OCI-LY7 (cell line): ENCODE results near the gene CAPZA2. TPM values are rescaled to one million over a fixed set of nuclear protein-coding genes. Genes with fewer than 3 reads are reported as not detected.
A peak's percentile ranks its signal among the peaks of the same experiment; 100 is the strongest.

Experiments
- BruUV-seq: library from RNA; stranded (reverse); fragments of 400-500 nt; replicated peaks from 2 replicates; lab custom pipeline; 2021; lab: Mats Ljungman, UMichigan
- CTCF ChIA-PET: fragments of 300-600 bp; sonication (Branson Sonifier 250); formaldehyde crosslinking; loops from one replicate; lab custom pipeline; 2022; ENCODE audit warnings: antibody characterized with exemption; ENCODE audit not compliant: unreplicated experiment; lab: Charles Lee
- POLR2A ChIA-PET: fragments of 300-600 bp; sonication (Branson Sonifier 250); formaldehyde crosslinking; loops from one replicate; lab custom pipeline; 2022; ENCODE audit warnings: antibody characterized with exemption; lab: Charles Lee
- DNase-seq: peaks from one replicate; pipeline ENCODE4 v3.0.0-alpha.2; 2015; ENCODE audit warnings: low spot score
- H2AFZ ChIP-seq: fragments of 200-600 bp; sonication (generic), shearing (Covaris generic); 2 replicates; pipeline ENCODE4 v1.6.1; 2014; ENCODE audit warnings: mild to moderate bottlenecking, antibody characterized with exemption, low read length, moderate library complexity
- H3K27ac ChIP-seq: fragments of 200-600 bp; sonication (generic); 2 replicates; pipeline ENCODE4 v1.5.1; 2014; ENCODE audit warnings: mixed run types, low read depth, mild to moderate bottlenecking, moderate library complexity, low read length, inconsistent platforms; ENCODE audit not compliant: poor library complexity, severe bottlenecking
- H3K36me3 ChIP-seq: fragments of 200-600 bp; sonication (generic); 2 replicates; pipeline ENCODE4 v1.6.1; 2014; ENCODE audit warnings: mild to moderate bottlenecking, antibody characterized with exemption, low read length, moderate library complexity, mixed read lengths; ENCODE audit not compliant: insufficient read depth
- H3K4me1 ChIP-seq: fragments of 200-600 bp; sonication (generic); 2 replicates; pipeline ENCODE4 v1.5.1; 2014; ENCODE audit warnings: mild to moderate bottlenecking, low read length; ENCODE audit not compliant: insufficient read depth, poor library complexity, severe bottlenecking
- H3K4me2 ChIP-seq: fragments of 200-600 bp; sonication (generic); 2 replicates; pipeline ENCODE4 v1.6.1; 2014; ENCODE audit warnings: mild to moderate bottlenecking, low read length
- H3K4me3 ChIP-seq: fragments of 200-600 bp; sonication (generic); 2 replicates; pipeline ENCODE4 v1.5.1; 2014; ENCODE audit warnings: mild to moderate bottlenecking, low read depth, low read length; ENCODE audit not compliant: poor library complexity, severe bottlenecking
- H3K79me2 ChIP-seq: fragments of 200-600 bp; sonication (generic); 2 replicates; pipeline ENCODE4 v1.6.1; 2016; ENCODE audit warnings: low read depth, mild to moderate bottlenecking, low read length, moderate library complexity, mixed read lengths; ENCODE audit not compliant: insufficient read depth
- H3K9me2 ChIP-seq: fragments of 200-600 bp; sonication (generic); 2 replicates; pipeline ENCODE4 v1.6.1; 2016; ENCODE audit warnings: mild to moderate bottlenecking, low read length, mixed read lengths; ENCODE audit not compliant: insufficient read depth
- H3K9me3 ChIP-seq: fragments of 200-600 bp; sonication (generic); 2 replicates; pipeline ENCODE4 v1.6.1; 2014; ENCODE audit warnings: mild to moderate bottlenecking, mixed run types, low read length, mixed read lengths
- H4K20me1 ChIP-seq: fragments of 200-600 bp; sonication (generic); 2 replicates; pipeline ENCODE4 v1.6.1; 2014; ENCODE audit warnings: mild to moderate bottlenecking, antibody characterized with exemption, low read length, moderate library complexity, mixed read lengths; ENCODE audit not compliant: insufficient read depth
- EZH2phosphoT487 ChIP-seq: fragments of 200-600 bp; sonication (generic); IDR thresholded peaks from 2 replicates; pipeline ENCODE4 v1.6.1; 2018; ENCODE audit warnings: low read depth, borderline replicate concordance, mild to moderate bottlenecking, mixed run types, antibody characterized with exemption, low read length, moderate library complexity, mixed read lengths
- intact Hi-C: fragments of 100-400 bp; cut with micrococcal nuclease; formaldehyde crosslinking; loops from one replicate; pipeline ENCODE4 v1.10.0; 2022; ENCODE audit not compliant: unreplicated experiment
- total RNA-seq, 2 experiments: library from RNA; depleted of rRNA in 1 of 2; stranded (reverse); fragments of >200 nt in 1 of 2; shearing (Covaris generic) in 1 of 2; gene quantifications; 2 replicates each; pipeline ENCODE4 v1.2.3, GENCODE V29; 2014 to 2022
- TF ChIP-seq, protein P1 (sequence below): fragments of 200-600 bp; sonication (generic); conservative IDR thresholded peaks from 2 replicates; pipeline ENCODE4 v1.5.1; 2014; ENCODE audit warnings: mild to moderate bottlenecking, antibody characterized with exemption, low read length, moderate library complexity, mixed read lengths

The CAPZA2 gene
- total RNA-seq, 2 experiments from 2014 or later: 53.3 to 103 TPM

DNA sequence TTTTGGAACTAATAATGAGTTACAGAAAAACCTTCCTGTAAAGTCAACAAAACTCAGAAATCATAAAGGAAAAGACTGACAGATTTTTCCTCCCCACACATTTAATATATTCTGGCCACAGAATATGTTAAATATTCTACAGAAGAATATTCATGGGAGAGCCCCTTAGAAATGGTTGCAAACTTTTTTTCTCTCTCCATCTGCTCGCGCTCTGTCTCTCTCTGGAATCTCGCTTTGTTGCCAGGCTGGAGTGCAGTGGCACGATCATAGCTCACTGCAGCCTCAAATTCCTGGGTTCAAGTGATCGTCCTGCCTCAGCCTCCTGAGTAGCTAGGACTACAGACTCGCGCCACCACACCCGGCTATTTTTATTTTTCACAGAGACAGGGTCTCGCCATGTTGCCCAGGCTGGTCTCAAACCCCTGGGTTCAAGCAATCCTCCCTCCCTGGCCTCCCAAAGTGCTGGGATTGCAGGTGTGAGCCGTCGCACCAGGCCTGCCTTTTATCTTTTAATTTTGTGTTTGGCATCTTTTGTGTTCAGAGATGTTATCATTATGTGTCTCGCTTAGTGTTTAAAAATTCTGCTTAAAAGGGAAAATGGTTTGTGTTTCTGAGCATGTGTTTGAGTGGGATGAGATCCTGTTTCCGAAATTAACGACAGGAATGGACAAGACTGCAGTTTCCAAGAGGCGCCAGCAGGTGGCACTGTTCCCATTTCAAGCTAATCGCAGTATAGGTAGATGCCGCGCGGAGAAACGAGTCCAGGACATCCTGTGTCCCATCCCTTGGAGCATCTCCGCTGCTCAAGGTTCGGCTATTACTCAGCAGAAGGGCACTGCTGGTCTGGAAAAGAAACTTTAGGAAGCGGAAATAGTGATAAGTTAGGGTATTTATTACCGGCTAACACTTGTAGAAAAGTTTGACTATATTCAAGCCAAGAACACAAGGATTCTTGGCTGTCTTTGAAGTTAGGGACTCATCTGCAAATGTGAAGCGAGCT is 67.8 kb downstream of the CAPZA2 start:
- CTCF ChIA-PET: interaction anchor here (1.2 kb wide), 1 partner anchor 10 kb away, joined by 3 read pairs; no protein-coding TSS in a partner anchor
- H3K4me1 ChIP-seq: no peaks in the 10 kb centered on the region
- no peaks in the 10 kb centered on the region for H3K9me3 ChIP-seq
- H3K27ac ChIP-seq: no peak overlapping the region
- DNase-seq: peak; percentile 75
- H3K9me2 ChIP-seq: no peaks in the 10 kb centered on the region
- H2AFZ ChIP-seq: no peak overlapping the region
- TF ChIP-seq EZH2phosphoT487: no peak
- TF ChIP-seq, protein P1, sequence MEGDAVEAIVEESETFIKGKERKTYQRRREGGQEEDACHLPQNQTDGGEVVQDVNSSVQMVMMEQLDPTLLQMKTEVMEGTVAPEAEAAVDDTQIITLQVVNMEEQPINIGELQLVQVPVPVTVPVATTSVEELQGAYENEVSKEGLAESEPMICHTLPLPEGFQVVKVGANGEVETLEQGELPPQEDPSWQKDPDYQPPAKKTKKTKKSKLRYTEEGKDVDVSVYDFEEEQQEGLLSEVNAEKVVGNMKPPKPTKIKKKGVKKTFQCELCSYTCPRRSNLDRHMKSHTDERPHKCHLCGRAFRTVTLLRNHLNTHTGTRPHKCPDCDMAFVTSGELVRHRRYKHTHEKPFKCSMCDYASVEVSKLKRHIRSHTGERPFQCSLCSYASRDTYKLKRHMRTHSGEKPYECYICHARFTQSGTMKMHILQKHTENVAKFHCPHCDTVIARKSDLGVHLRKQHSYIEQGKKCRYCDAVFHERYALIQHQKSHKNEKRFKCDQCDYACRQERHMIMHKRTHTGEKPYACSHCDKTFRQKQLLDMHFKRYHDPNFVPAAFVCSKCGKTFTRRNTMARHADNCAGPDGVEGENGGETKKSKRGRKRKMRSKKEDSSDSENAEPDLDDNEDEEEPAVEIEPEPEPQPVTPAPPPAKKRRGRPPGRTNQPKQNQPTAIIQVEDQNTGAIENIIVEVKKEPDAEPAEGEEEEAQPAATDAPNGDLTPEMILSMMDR: peak; percentile 94
- no peak overlapping the region for H3K4me2 ChIP-seq
- no peaks in the 10 kb centered on the region for H4K20me1 ChIP-seq
- intact Hi-C loops: loop anchor here (1.0 to 2.0 kb wide), 2 partner anchors 189 to 197 kb away; no protein-coding TSS in a partner anchor
- H3K79me2 ChIP-seq: no peaks in the 10 kb centered on the region
- H3K4me3 ChIP-seq: no peak overlapping the region
- POLR2A ChIA-PET: no interaction called here
- no TSS peak for BruUV-seq
- no peaks in the 10 kb centered on the region for H3K36me3 ChIP-seq

GRCh38 chr7:116932566-116932965 is 70.2 kb downstream of the CAPZA2 start:
- Histone ChIP-seq H3K79me2 (no peaks in the 10 kb centered on the region), H3K9me3 (no peaks in the 10 kb centered on the region), H4K20me1 (no peaks in the 10 kb centered on the region), H3K4me3 (no peak overlapping the region), H3K4me1 (no peaks in the 10 kb centered on the region), H3K9me2 (no peaks in the 10 kb centered on the region), H2AFZ (no peak overlapping the region), H3K27ac (no peak overlapping the region), H3K4me2 (no peak overlapping the region), H3K36me3 (no peaks in the 10 kb centered on the region)
- BruUV-seq: no TSS peak
- CTCF ChIA-PET: no interaction called here
- intact Hi-C loops: no loop called here
- POLR2A ChIA-PET: no interaction called here
- no peak for TF ChIP-seq EZH2phosphoT487
- TF ChIP-seq, protein P1: no peak
- no peak for DNase-seq

- BruUV-seq: no TSS peak
- TF ChIP-seq, protein P1: no peak
- TF ChIP-seq EZH2phosphoT487: no peak
- Histone ChIP-seq H3K9me2 (no peaks in the 10 kb centered on the region), H3K27ac (no peak overlapping the region), H2AFZ (no peak overlapping the region), H3K79me2 (no peaks in the 10 kb centered on the region), H3K4me2 (no peak overlapping the region), H4K20me1 (no peaks in the 10 kb centered on the region), H3K9me3 (no peaks in the 10 kb centered on the region), H3K4me1 (no peaks in the 10 kb centered on the region), H3K36me3 (no peaks in the 10 kb centered on the region), H3K4me3 (no peak overlapping the region)
- intact Hi-C loops: no loop called here
- DNase-seq: no peak
- CTCF ChIA-PET: no interaction called here
- POLR2A ChIA-PET: interaction anchor here (0.7 kb wide), 1 partner anchor 33 kb away, joined by 3 read pairs; no protein-coding TSS in a partner anchor
These were observed 71.1 kb downstream of the CAPZA2 start for GRCh38 chr7:116933465-116933864.
